CD8-positive, alpha-beta memory T cell (primary cell): ENCODE data around the gene SPRR1A. TPM values are rescaled to one million over a fixed set of nuclear protein-coding genes. Genes with fewer than 3 reads are reported as not detected.

Experiments used
- CTCF ChIA-PET: fragments of 350-600 bp; sonication (Branson Sonifier 250); formaldehyde crosslinking; loops from one replicate; lab custom pipeline; 2021; ENCODE audit warnings: antibody characterized with exemption; lab: Charles Lee
- POLR2A ChIA-PET: fragments of 350-600 bp; sonication (Branson Sonifier 250); formaldehyde crosslinking; loops from one replicate; lab custom pipeline; 2021; ENCODE audit warnings: antibody characterized with exemption; lab: Charles Lee
- DNase-seq, 5 donors: peaks; one replicate each; pipeline versions ENCODE4 v3.0.0 to v3.0.0-alpha.2; 2020 to 2022; ENCODE audit warnings: mixed read lengths in 1 of 5
- H3K27ac ChIP-seq: one replicate; pipeline ENCODE4 v1.7.0; 2013; ENCODE audit warnings: low read depth, mild to moderate bottlenecking, low read length, moderate library complexity
- H3K27me3 ChIP-seq: 2 replicates; pipeline ENCODE4 v1.7.0; 2013; ENCODE audit warnings: low read length, mild to moderate bottlenecking; ENCODE audit not compliant: insufficient read depth, poor library complexity, severe bottlenecking
- H3K36me3 ChIP-seq: 2 replicates; pipeline ENCODE4 v1.7.0; 2013; ENCODE audit warnings: mild to moderate bottlenecking, low read length, moderate library complexity; ENCODE audit not compliant: insufficient read depth
- H3K4me1 ChIP-seq: 2 replicates; pipeline ENCODE4 v1.7.0; 2013; ENCODE audit warnings: mild to moderate bottlenecking, low read length, moderate library complexity; ENCODE audit not compliant: insufficient read depth
- H3K4me3 ChIP-seq: 2 replicates; pipeline ENCODE4 v1.7.0; 2013; ENCODE audit warnings: mild to moderate bottlenecking, low read length
- H3K9me3 ChIP-seq: 2 replicates; pipeline ENCODE4 v1.7.0; 2013; ENCODE audit warnings: mild to moderate bottlenecking, low read length
- H3K27ac Mint-ChIP-seq, 8 donors: one replicate each; pipeline ENCODE4 v1.8.0; 2020 to 2021; ENCODE audit warnings: mixed read lengths in 8 of 8, mild to moderate bottlenecking in 6 of 8, inconsistent platforms in 3 of 8, moderate library complexity in 3 of 8
- H3K27me3 Mint-ChIP-seq, 2 donors: one replicate each; pipeline ENCODE4 v1.8.0; 2020 to 2021; ENCODE audit warnings: mixed read lengths in 2 of 2, mild to moderate bottlenecking in 1 of 2, moderate library complexity in 1 of 2
- H3K36me3 Mint-ChIP-seq, 3 donors: one replicate each; pipeline ENCODE4 v1.8.0; 2020 to 2021; ENCODE audit warnings: mixed read lengths in 3 of 3, inconsistent platforms in 1 of 3, mild to moderate bottlenecking in 1 of 3
- H3K4me1 Mint-ChIP-seq, 3 donors: one replicate each; pipeline ENCODE4 v1.8.0; 2020 to 2021; ENCODE audit warnings: mixed read lengths in 3 of 3, inconsistent platforms in 1 of 3, mild to moderate bottlenecking in 1 of 3
- H3K4me3 Mint-ChIP-seq, 7 donors: one replicate each; pipeline ENCODE4 v1.8.0; 2020 to 2021; ENCODE audit warnings: mixed read lengths in 7 of 7, mild to moderate bottlenecking in 6 of 7, moderate library complexity in 4 of 7, inconsistent platforms in 2 of 7
- H3K9me3 Mint-ChIP-seq, 5 donors: one replicate each; pipeline ENCODE4 v1.8.0; 2020 to 2022; ENCODE audit warnings: mixed read lengths in 5 of 5, mild to moderate bottlenecking in 3 of 5, moderate library complexity in 2 of 5, inconsistent platforms in 1 of 5
- polyA plus RNA-seq: library from polyadenylated mRNA; unstranded; fragments of 300-500 nt; fragmentation: Illumina TruSeq; gene quantifications from one replicate; pipeline ENCODE4 v1.2.3, GENCODE V29; 2021
- total RNA-seq, 2 experiments: library from RNA; stranded (reverse); gene quantifications; one replicate each; pipeline ENCODE4 v1.2.3, GENCODE V29; 2021

SPRR1A gene
- total and polyA plus RNA-seq, 3 experiments from 2014 or later = not detected

- H3K27me3 Mint-ChIP-seq = peaks cover 3 to 9% of the 10 kb centered on the region in 2 donors
- DNase-seq = no peak
- no peak overlapping the region for H3K4me3 ChIP-seq
- H3K9me3 ChIP-seq = no peaks in the 10 kb centered on the region
- H3K27me3 ChIP-seq = no peaks in the 10 kb centered on the region
- H3K4me1 ChIP-seq = no peaks in the 10 kb centered on the region
- H3K36me3 Mint-ChIP-seq = no peaks in the 10 kb centered on the region
- no peaks in the 10 kb centered on the region for H3K4me1 Mint-ChIP-seq
- H3K4me3 Mint-ChIP-seq = no peak overlapping the region
- no peaks in the 10 kb centered on the region for H3K36me3 ChIP-seq
- no peak overlapping the region for H3K27ac ChIP-seq
- H3K9me3 Mint-ChIP-seq = peaks cover 0 to 1% (median 0%) of the 10 kb centered on the region in 5 donors
- no peak overlapping the region for H3K27ac Mint-ChIP-seq
- ChIA-PET POLR2A (no interaction called here), CTCF (no interaction called here)
Observed at GRCh38 chr1:152954436-152954835, 29.4 kb upstream of the SPRR1A start.

- no peaks in the 10 kb centered on the region for H3K9me3 Mint-ChIP-seq
- Histone ChIP-seq H3K4me1 (no peaks in the 10 kb centered on the region), H3K27ac (no peak overlapping the region), H3K27me3 (peaks cover 5% of the 10 kb centered on the region), H3K4me3 (no peak overlapping the region), H3K36me3 (no peaks in the 10 kb centered on the region), H3K9me3 (no peaks in the 10 kb centered on the region)
- DNase-seq = no peak
- H3K4me3 Mint-ChIP-seq = no peak overlapping the region
- H3K4me1 Mint-ChIP-seq = no peaks in the 10 kb centered on the region
- H3K27me3 Mint-ChIP-seq = peaks cover 0 to 12% of the 10 kb centered on the region in 2 donors
- CTCF ChIA-PET = no interaction called here
- H3K27ac Mint-ChIP-seq = no peak overlapping the region
- POLR2A ChIA-PET = no interaction called here
- H3K36me3 Mint-ChIP-seq = no peaks in the 10 kb centered on the region
Observed at GRCh38 chr1:152957561-152957960, 26.3 kb upstream of the SPRR1A start.

DNA sequence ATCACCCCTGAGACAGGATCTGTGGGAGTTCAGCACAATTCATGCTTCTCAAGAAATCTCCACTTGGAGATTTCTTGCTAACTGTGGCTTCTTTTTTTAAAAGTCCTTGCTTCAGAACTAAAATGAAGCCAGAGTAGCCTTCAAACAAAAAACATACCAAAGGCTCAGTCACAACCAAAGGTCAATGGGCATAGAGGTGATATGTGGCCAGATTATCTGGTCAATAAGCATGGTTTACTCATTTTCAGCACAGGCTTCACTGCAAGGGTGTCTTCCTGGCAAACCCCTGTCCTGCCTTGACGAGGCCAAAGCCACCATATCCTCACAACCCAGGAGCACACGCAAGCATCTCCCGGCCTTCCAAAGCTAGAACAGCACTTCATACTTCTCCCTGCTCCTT lies 24.6 kb upstream of the SPRR1A start:
- Histone ChIP-seq H3K4me3 (no peak overlapping the region), H3K36me3 (no peaks in the 10 kb centered on the region), H3K27ac (no peak overlapping the region), H3K9me3 (no peaks in the 10 kb centered on the region), H3K4me1 (no peaks in the 10 kb centered on the region), H3K27me3 (peaks cover 5% of the 10 kb centered on the region)
- Mint-ChIP-seq H3K36me3 (no peaks in the 10 kb centered on the region), H3K4me3 (no peak overlapping the region), H3K4me1 (no peaks in the 10 kb centered on the region), H3K9me3 (no peaks in the 10 kb centered on the region), H3K27ac (no peak overlapping the region), H3K27me3 (peaks cover 1 to 17% of the 10 kb centered on the region in 2 donors)
- no peak for DNase-seq
- POLR2A ChIA-PET = no interaction called here
- CTCF ChIA-PET = no interaction called here

- CTCF ChIA-PET = no interaction called here
- H3K27ac Mint-ChIP-seq = no peak overlapping the region
Observed at GRCh38 chr1:152959801-152960451, 24.0 kb upstream of the SPRR1A start.

GRCh38 chr1:152960452-152961044 lies 23.3 kb upstream of the SPRR1A start:
- H3K27me3 Mint-ChIP-seq = peaks cover 1 to 24% of the 10 kb centered on the region in 2 donors

More at GRCh38 chr1:152959801-152960451, 24.0 kb upstream of the SPRR1A start:
- Histone ChIP-seq H3K27me3 (peaks cover 5% of the 10 kb centered on the region), H3K4me1 (no peaks in the 10 kb centered on the region), H3K27ac (no peak overlapping the region), H3K4me3 (no peak overlapping the region), H3K36me3 (no peaks in the 10 kb centered on the region), H3K9me3 (no peaks in the 10 kb centered on the region)
- Mint-ChIP-seq H3K4me1 (no peaks in the 10 kb centered on the region), H3K36me3 (no peaks in the 10 kb centered on the region), H3K4me3 (no peak overlapping the region), H3K9me3 (no peaks in the 10 kb centered on the region), H3K27me3 (peaks cover 1 to 18% of the 10 kb centered on the region in 2 donors)
- POLR2A ChIA-PET = no interaction called here
- no peak for DNase-seq

DNA sequence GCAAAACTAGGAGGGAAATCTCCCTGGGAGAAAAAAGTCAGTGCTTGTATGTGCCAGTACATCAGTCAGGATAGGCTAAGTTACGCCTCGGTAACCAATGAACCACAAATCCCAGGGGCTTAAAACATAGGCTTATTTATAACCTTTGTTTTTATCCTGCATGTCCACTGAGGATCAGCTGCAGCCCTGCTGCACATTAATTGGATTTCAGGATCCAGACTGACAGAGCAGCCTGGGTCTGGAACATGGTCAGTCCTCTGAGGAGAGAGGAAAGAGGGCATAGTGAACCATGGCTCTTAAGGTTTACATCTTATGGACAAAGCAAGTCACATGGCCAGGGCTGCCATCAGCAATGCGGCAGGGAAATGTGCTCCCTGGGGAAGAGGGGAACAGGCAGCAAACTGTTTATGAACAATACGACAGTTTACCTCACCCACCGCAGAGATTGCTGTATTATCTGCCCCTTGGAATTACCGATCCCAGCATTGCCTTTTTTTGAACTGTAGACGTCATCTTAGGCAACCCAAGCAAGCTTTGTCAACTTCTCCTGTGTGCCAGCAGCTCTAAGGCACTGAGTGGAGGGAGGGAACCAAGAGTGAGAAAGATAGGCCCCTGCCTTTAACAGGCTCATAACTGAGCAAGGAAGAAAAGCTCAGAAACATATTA lies 22.5 kb upstream of the SPRR1A start:
- Mint-ChIP-seq H3K36me3 (no peaks in the 10 kb centered on the region), H3K9me3 (no peaks in the 10 kb centered on the region), H3K4me1 (no peaks in the 10 kb centered on the region), H3K27ac (no peak overlapping the region), H3K4me3 (no peak overlapping the region), H3K27me3 (peaks cover 1 to 31% of the 10 kb centered on the region in 2 donors)
- CTCF ChIA-PET = no interaction called here
- Histone ChIP-seq H3K4me3 (no peak overlapping the region), H3K36me3 (no peaks in the 10 kb centered on the region), H3K9me3 (no peaks in the 10 kb centered on the region), H3K27ac (no peak overlapping the region), H3K4me1 (no peaks in the 10 kb centered on the region), H3K27me3 (peaks cover 5% of the 10 kb centered on the region)
- POLR2A ChIA-PET = no interaction called here
- no peak for DNase-seq

More at GRCh38 chr1:152960452-152961044, 23.3 kb upstream of the SPRR1A start:
- H3K4me1 ChIP-seq = no peaks in the 10 kb centered on the region
- H3K4me1 Mint-ChIP-seq = no peaks in the 10 kb centered on the region
- H3K27ac ChIP-seq = no peak overlapping the region
- peaks cover 5% of the 10 kb centered on the region for H3K27me3 ChIP-seq
- H3K27ac Mint-ChIP-seq = no peak overlapping the region
- H3K9me3 Mint-ChIP-seq = no peaks in the 10 kb centered on the region
- H3K4me3 Mint-ChIP-seq = no peak overlapping the region
- DNase-seq = no peak
- H3K36me3 Mint-ChIP-seq = no peaks in the 10 kb centered on the region
- H3K4me3 ChIP-seq = no peak overlapping the region
- no peaks in the 10 kb centered on the region for H3K9me3 ChIP-seq
- ChIA-PET POLR2A (no interaction called here), CTCF (no interaction called here)
- no peaks in the 10 kb centered on the region for H3K36me3 ChIP-seq

DNA sequence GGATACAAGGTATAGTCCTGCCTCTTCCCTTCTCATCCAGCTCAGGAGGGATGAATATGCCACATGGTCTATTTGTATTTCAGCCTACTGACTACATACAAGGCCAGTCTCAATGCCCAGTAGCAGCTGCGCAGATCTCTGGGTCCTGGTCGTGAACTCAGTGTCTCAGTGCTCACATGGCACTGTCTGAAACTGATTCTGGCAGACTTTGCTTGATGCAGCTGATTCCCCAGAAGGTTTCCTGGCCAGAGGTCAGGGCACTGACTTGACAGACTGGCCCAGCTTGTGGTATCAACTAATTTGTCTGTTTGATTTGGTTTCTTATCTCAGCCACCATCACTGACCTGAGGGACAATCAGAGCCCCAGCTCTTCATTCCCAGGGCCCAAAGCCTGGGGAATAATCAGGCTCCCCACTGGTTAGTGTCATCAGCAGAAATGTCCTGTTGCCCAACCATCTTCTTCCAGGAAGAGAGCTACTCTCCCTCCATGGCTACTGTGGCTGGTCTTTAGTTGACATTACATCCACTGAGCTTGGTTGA lies 20.9 kb upstream of the SPRR1A start:
- Mint-ChIP-seq H3K9me3 (no peaks in the 10 kb centered on the region), H3K4me1 (no peaks in the 10 kb centered on the region), H3K36me3 (no peaks in the 10 kb centered on the region), H3K4me3 (no peak overlapping the region), H3K27me3 (peaks cover 1 to 36% of the 10 kb centered on the region in 2 donors), H3K27ac (no peak overlapping the region)
- no peak overlapping the region for H3K4me3 ChIP-seq
- ChIA-PET POLR2A (no interaction called here), CTCF (no interaction called here)
- H3K4me1 ChIP-seq = no peaks in the 10 kb centered on the region
- no peak overlapping the region for H3K27ac ChIP-seq
- peaks cover 5% of the 10 kb centered on the region for H3K27me3 ChIP-seq
- DNase-seq = no peak
- H3K36me3 ChIP-seq = no peaks in the 10 kb centered on the region
- no peaks in the 10 kb centered on the region for H3K9me3 ChIP-seq

DNA sequence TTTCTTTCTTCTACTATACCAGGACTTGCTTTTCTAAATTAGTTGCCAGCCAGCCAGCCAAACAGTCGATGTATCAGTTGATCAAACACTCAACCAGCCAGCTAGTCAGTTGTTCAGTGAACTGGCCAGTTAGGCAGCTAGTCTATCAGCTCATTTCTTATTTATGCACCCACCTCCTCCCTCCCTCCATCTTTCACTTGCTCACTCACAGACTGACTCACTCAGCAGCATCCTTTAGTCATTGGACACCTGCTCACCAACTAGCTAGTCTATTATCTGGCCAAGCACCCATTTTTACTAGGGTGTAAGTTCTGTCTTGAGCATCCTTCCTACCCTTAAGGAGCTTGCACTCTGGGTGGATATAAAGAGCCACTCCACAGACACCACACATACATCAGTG lies 19.3 kb upstream of the SPRR1A start:
- no peak for DNase-seq
- Histone ChIP-seq H3K4me1 (no peaks in the 10 kb centered on the region), H3K27ac (no peak overlapping the region), H3K4me3 (no peak overlapping the region), H3K9me3 (no peaks in the 10 kb centered on the region), H3K36me3 (no peaks in the 10 kb centered on the region), H3K27me3 (peaks cover 5% of the 10 kb centered on the region)
- H3K27me3 Mint-ChIP-seq = peaks cover 1 to 39% of the 10 kb centered on the region in 2 donors
- H3K36me3 Mint-ChIP-seq = no peaks in the 10 kb centered on the region
- H3K9me3 Mint-ChIP-seq = no peaks in the 10 kb centered on the region
- no peaks in the 10 kb centered on the region for H3K4me1 Mint-ChIP-seq
- no peak overlapping the region for H3K4me3 Mint-ChIP-seq
- ChIA-PET POLR2A (no interaction called here), CTCF (no interaction called here)
- H3K27ac Mint-ChIP-seq = no peak overlapping the region
